Stimulated activated CD4-positive, alpha-beta T cell treated with anti-CD3 and anti-CD28 coated beads, Interleukin-4, amount 100 ng/mL, for 1 hour (primary cell): ENCODE measurements around the gene BAIAP2L2.
A peak's percentile ranks its signal among the peaks of the same experiment; 100 is the strongest.
"Not testable (repeated sequence)": the region's sequence is repeated elsewhere in the genome, so short reads cannot be mapped to it uniquely, and the experiment has no call there.

Experiments used
- DNase-seq: peaks from one replicate; pipeline ENCODE4 v3.0.0-alpha.2; 2020

Gene BAIAP2L2

DNA sequence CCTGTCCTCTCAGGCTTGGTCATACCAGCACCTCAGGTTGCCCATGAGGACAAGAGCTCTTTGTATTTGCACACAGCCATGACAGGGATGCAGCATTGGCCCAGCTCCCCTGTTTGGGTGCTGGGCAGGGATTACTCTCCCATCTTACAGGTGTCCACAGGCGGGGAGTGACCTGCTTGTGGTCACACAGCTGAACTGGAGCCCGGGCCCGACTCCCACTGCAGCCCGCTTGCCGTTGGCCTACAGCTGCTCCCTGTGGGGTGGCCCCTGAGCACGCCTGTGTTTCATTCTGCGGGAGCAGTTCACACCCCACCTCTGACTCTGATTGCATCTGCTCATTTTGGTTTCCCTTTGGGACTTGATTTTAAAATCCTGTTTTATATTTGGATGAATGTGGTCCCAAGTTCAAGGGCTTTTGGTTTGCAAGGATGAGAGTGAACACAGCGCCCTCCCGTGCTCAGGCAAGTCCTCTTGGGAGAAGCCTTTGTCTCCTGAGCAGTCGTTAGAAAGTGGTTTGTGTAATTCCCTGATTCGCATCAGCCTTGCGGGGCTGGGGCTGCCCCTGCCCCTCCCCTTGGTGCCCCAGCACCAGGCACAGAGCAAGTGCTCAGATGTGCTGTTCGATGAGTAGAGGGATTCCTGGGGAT is 44.0 kb downstream of the BAIAP2L2 start:
- DNase-seq, result no peak

GRCh38 chr22:38065539-38065938 is 44.9 kb downstream of the BAIAP2L2 start:
- no peak for DNase-seq

- DNase-seq, result no peak
Measured at GRCh38 chr22:38062791-38063190, 47.7 kb downstream of the BAIAP2L2 start.

GRCh38 chr22:38056969-38057891 is 53.3 kb downstream of the BAIAP2L2 start, which contains the start of gene PICK1:
PICK1 (plus strand) TSS chr22:38057404; CDS start chr22:38057810, 406 bp downstream.
- DNase-seq, result peak; percentile 80

GRCh38 chr22:38051900-38052862 is 58.3 kb downstream of the BAIAP2L2 start:
- peak; percentile 79 for DNase-seq

GRCh38 chr22:38051261-38051660 is 59.2 kb downstream of the BAIAP2L2 start:
- DNase-seq, result no peak

DNA sequence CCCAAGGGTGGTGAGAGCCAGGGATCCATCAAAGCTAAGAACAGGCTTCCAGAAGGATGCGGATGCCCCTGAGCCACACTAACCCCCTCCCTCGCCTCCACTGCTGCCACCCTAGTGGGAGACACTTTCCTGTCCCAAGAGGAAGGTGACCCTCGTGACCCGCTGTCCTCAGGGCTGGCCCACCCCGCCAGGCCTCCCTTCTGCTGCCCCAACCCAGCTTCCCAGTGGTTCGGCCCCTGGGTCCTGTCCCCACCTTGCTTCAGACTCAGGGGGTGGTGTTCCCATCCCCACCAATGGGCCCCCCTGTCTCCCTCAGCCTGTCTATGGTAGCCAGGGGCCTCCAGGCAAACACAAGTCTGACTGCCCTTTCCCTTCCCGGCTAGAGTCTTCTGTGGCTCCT is 59.8 kb downstream of the BAIAP2L2 start:
- no peak for DNase-seq

DNA sequence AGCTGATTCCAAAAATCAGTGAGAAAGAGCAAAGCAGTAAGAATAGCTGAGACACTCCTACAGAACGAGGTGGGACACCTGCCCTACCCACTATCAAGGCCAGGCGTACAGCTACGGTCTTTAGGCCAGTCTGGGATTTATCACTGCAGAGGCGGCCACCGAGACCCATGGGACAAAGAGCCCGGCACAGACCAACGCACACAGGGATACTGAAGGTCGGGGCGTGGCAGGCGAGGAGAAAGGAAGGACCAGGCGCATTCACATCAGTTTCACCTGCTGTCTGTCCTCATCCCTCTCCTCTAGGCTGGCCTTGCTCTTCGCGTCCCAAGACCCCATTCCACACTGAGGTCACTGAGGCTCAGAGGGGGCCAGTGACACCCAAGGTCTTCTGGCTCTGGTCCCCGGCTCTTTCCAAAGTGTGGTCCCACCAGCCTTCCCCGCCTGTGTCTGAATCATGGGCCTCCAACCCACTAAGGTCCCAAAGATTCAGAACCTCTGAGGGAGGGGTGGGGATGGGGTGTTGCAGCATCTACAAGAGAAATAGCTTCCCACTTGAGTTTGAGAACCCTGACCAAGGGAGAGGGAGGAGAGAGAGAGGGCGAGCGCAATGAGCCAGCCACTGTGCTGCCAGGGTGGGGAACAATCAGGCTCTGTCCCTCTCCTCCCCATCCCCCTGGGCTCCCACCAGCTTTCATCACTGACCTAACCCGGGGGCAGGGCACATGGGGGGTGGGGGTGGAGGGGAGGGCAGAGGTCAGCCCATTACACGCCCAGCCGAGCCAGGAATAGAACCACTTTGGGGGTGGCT is 60.5 kb downstream of the BAIAP2L2 start:
- DNase-seq, result no peak

- no peak for DNase-seq
Measured at GRCh38 chr22:38046070-38046748, 64.3 kb downstream of the BAIAP2L2 start.

DNA sequence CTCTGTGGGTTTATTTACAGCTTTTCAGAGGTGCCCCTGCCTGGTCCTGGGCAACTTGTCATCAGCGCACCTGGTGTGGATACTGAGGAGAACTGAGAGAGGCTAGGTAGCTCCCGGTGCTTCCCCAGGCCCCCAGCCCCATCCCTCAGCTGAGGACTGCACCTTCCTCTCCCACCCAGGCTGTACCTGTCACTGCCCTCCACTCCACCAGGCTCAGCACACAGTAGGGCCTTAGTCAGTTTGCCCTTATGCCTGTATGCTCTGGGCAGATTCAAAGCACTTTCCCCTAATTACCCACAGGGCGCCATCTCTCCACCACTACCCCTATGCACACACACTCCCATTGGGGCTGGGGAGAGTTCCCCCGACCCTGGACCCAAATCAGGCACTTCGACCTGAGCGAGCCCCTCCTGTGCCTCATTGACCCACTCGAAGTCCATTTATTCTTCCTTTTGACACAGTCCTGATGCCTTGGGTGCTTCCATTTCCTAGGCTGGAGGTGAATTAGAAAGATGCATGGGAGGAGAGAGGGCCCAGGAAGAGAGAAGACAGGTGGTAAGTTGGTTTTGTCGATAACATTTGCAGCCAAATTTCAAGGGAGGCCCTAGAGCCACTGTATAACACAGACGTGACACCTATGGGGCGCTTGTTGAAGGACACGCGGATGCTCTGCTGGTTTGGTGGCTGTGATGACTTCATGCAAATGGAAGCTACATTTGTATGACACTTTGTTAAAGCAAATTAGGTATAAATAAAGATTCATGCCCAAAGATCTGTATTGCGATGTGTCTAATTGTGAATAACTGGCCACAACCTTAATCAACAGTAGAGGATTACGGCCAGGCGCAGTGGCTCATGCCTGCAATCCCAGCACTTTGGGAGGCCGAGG is 67.1 kb downstream of the BAIAP2L2 start:
- no peak for DNase-seq

DNA sequence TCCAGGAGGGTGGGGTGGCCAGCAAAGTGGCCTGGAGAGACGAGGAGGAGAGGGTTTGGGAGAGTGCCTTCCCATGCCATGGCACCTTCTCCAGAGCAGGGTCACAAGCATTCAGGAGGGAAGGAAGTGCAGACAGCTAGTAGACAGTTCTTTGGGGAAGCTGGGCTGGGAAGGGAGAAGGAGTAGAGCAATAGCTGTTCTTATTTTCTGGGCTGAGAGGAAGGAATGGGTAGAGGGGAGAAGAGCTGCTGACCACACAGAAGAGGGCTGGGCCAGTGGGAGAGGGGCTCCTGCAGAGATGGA is 68.0 kb downstream of the BAIAP2L2 start:
- DNase-seq, result no peak

- no peak for DNase-seq
Measured at GRCh38 chr22:38041760-38042487, 68.6 kb downstream of the BAIAP2L2 start.

GRCh38 chr22:38040953-38041759 is 69.3 kb downstream of the BAIAP2L2 start:
- DNase-seq, result no peak

GRCh38 chr22:38038890-38039812 is 71.3 kb downstream of the BAIAP2L2 start:
- DNase-seq, result no peak

DNA sequence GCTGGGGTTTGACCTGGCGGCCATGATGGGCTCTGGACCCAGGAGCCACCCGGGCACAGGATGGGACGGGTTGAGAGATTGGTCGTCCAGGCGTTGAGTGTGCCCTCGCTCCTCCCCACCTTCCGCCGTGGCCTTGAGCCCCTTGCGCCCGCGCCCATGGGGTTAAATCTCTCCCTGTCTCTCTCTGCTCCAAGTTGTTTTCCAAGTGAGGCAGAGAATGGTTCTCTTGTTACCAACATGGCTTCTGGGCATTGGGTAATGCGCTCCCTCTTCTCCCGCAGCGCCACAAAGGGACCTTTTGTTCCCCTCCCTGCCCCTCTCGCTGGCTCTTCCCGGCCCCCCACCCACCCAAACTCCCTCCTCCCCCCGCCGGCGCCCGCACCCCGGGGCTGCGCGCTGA is 72.1 kb downstream of the BAIAP2L2 start:
- no peak for DNase-seq

DNA sequence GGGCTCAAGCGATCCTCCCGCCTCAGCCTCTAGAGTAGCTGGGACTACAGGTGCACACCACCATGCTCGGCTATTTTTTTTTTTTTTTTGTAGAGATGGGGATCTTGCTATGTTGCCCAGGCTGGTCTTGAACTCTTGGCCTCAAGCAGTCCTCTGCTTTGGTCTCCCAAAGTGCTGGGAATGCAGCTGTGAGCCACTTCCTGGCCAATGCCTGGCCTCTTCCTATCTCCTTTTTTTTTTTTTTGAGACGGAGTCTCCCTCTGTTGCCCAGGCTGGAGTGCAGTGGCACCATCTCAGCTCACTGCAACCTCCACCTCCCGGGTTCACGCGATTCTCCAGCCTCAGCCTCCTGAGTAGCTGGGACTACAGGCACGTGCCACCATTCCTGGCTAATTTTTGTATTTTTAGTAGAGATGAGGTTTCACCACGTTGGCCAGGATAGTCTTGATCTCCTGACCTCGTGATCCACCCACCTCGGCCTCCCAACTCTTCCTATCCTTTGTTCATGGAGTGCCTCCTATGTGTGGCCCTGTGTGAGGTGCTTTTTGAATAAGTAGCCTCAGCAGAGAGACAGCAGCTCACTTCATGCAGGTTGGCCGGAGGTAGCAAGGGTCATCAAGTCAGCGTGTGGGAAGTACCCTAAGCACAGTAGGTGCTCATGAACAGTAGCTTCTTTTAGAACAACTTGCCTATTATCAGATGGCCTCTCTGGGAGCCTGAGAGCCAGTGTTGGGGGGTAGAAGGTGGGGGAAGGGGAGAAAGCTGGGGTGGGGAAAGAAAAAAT is 72.9 kb downstream of the BAIAP2L2 start:
- not testable (repeated sequence) for DNase-seq
